Panc1 (cell line): ENCODE measurements around the gene EMILIN2.

ENCODE experiments used
- POLR2AphosphoS5 ChIP-seq: IDR thresholded peaks from 2 replicates; pipeline ENCODE4 v1.6.1; 2012; ENCODE audit warnings: mild to moderate bottlenecking, low read depth, low read length, moderate library complexity
- TF ChIP-seq, protein P1 (sequence below): fragments of 450-650 bp; IDR thresholded peaks from 2 replicates; pipeline ENCODE4 v1.5.1; 2017; ENCODE audit warnings: mild to moderate bottlenecking

DNA sequence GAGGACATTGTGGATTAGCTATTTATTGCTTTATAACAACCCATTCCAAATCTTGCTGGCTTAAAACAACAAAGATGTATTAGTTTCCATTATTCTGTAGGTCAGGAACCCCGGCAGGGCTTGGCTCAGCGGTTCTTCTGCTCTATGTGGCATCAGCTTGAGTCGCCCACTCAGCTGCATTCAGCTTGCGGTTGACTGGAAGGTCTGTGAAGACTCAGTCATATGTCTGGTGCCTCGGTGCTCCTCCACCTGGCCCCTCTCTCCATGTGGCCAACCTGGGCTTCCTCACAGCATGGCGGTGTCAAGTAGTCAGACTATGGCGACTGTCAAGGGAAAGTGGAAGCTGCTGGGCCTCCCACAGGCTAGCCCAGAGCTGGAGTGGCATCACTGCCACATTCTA lies 48.6 kb downstream of the EMILIN2 start:
- TF ChIP-seq, protein P1, sequence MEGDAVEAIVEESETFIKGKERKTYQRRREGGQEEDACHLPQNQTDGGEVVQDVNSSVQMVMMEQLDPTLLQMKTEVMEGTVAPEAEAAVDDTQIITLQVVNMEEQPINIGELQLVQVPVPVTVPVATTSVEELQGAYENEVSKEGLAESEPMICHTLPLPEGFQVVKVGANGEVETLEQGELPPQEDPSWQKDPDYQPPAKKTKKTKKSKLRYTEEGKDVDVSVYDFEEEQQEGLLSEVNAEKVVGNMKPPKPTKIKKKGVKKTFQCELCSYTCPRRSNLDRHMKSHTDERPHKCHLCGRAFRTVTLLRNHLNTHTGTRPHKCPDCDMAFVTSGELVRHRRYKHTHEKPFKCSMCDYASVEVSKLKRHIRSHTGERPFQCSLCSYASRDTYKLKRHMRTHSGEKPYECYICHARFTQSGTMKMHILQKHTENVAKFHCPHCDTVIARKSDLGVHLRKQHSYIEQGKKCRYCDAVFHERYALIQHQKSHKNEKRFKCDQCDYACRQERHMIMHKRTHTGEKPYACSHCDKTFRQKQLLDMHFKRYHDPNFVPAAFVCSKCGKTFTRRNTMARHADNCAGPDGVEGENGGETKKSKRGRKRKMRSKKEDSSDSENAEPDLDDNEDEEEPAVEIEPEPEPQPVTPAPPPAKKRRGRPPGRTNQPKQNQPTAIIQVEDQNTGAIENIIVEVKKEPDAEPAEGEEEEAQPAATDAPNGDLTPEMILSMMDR = no peak
- no peak for TF ChIP-seq POLR2AphosphoS5
